Prostate gland (tissue), 2 donors: ENCODE measurements around the gene MXRA8. TPM values are rescaled to one million over a fixed set of nuclear protein-coding genes. Genes with fewer than 3 reads are reported as not detected.
"Not testable (repeated sequence)": the region's sequence is repeated elsewhere in the genome, so short reads cannot be mapped to it uniquely, and the experiment has no call there.

Experiments
- DNase-seq: peaks from one replicate; pipeline ENCODE4 v3.0.0-alpha.2; 2019; ENCODE audit warnings: low spot score
- H3K27ac ChIP-seq, 2 donors: fragments of 200-600 bp; sonication (generic); 2 replicates each; pipeline ENCODE4 v1.5.1; 2017 to 2019
- H3K27me3 ChIP-seq: fragments of 200-600 bp; sonication (generic); replicated peaks from 2 replicates; pipeline ENCODE4 v1.5.1; 2019; ENCODE audit not compliant: insufficient read depth
- H3K36me3 ChIP-seq, 2 donors: fragments of 200-600 bp; sonication (generic); 1 replicate in 1 of 2; 2 replicates in 1 of 2; pipeline versions ENCODE4 v1.5.1 to v1.8.1; 2017 to 2019
- H3K4me1 ChIP-seq: fragments of 200-600 bp; sonication (generic); replicated peaks from 2 replicates; pipeline ENCODE4 v1.5.1; 2019
- H3K4me3 ChIP-seq, 2 donors: fragments of 200-600 bp; sonication (generic); 2 replicates each; pipeline ENCODE4 v1.5.1; 2017 to 2019
- H3K9me3 ChIP-seq: fragments of 200-600 bp; sonication (generic); 2 replicates; pipeline ENCODE4 v1.5.1; 2017
- CTCF ChIP-seq, 4 experiments: fragments of 200-600 bp in 2 of 4; fragments of 450-650 bp in 2 of 4; sonication (generic) in 2 of 4; IDR thresholded peaks; 1 replicate in 3 of 4; 2 replicates in 1 of 4; pipeline ENCODE4 v1.5.1; 2016 to 2019; ENCODE audit warnings: antibody characterized with exemption in 4 of 4, mild to moderate bottlenecking in 2 of 4, moderate library complexity in 2 of 4
- POLR2A ChIP-seq: fragments of 450-650 bp; IDR thresholded peaks from one replicate; pipeline ENCODE4 v1.6.1; 2016; ENCODE audit warnings: antibody characterized with exemption, mild to moderate bottlenecking
- POLR2AphosphoS5 ChIP-seq: sonication (generic); formaldehyde crosslinking; IDR thresholded peaks from one replicate; pipeline ENCODE4 v1.6.1; 2017; ENCODE audit warnings: antibody characterized with exemption
- WGBS: methylation state at CpG from one replicate; pipeline ENCODE4 v1.1.5; 2018; 5-methylcytosine and 5-hydroxymethylcytosine counted together
- intact Hi-C: fragments of 100-400 bp; cut with DNase I; formaldehyde crosslinking; loops from one replicate; pipeline ENCODE4 v1.14.2; 2022
- total RNA-seq, 2 donors: library from RNA; depleted of rRNA; stranded (reverse); fragments of >200 nt; gene quantifications; one replicate each; pipeline ENCODE4 v1.1.0, GENCODE V29; 2016

MXRA8 gene
- total RNA-seq, 2 donors from 2014 or later: 39.0 to 152 TPM

- no peak for DNase-seq
These were observed 39.3 kb downstream of the MXRA8 start for GRCh38 chr1:1318777-1319645.

GRCh38 chr1:1318131-1318652 is 40.2 kb downstream of the MXRA8 start:
- H3K27ac ChIP-seq: peak overlapping the region; percentile 57 to 73
- TF ChIP-seq POLR2A: no peak
- TF ChIP-seq POLR2AphosphoS5: peak; percentile 93
- TF ChIP-seq CTCF (IDR thresholded peaks at IDR 0.05): no peak
- H3K27me3 ChIP-seq: no peaks in the 10 kb centered on the region
- no peak overlapping the region for H3K4me3 ChIP-seq
- peaks cover 12% of the 10 kb centered on the region for H3K4me1 ChIP-seq
- H3K9me3 ChIP-seq: no peaks in the 10 kb centered on the region
- H3K36me3 ChIP-seq: peaks cover 0 to 19% of the 10 kb centered on the region in 2 donors
- DNase-seq: peak; percentile 86
- intact Hi-C loops: no loop called here
- 30% methylated on average over 9 of the region's 9 CpGs for WGBS

More at GRCh38 chr1:1318777-1319645, 39.3 kb downstream of the MXRA8 start:
- Histone ChIP-seq H3K4me3 (no peak overlapping the region), H3K9me3 (no peaks in the 10 kb centered on the region), H3K4me1 (peaks cover 12% of the 10 kb centered on the region), H3K36me3 (peaks cover 0 to 11% of the 10 kb centered on the region in 2 donors), H3K27me3 (no peaks in the 10 kb centered on the region), H3K27ac (peak overlapping the region; percentile 26 to 73)
- 90% methylated on average over 36 of the region's 36 CpGs for WGBS
- TF ChIP-seq POLR2AphosphoS5 (no peak), CTCF (IDR thresholded peaks at IDR 0.05) (no peak), POLR2A (no peak)
- intact Hi-C loops: no loop called here

- TF ChIP-seq POLR2A: no peak
- no peak for TF ChIP-seq CTCF (IDR thresholded peaks at IDR 0.05)
- TF ChIP-seq POLR2AphosphoS5: no peak
- DNase-seq: no peak
- H3K36me3 ChIP-seq: peaks cover 0 to 27% of the 10 kb centered on the region in 2 donors
- H3K27me3 ChIP-seq: no peaks in the 10 kb centered on the region
- 87% methylated on average over 6 of the region's 6 CpGs for WGBS
- H3K4me1 ChIP-seq: peaks cover 12% of the 10 kb centered on the region
- H3K9me3 ChIP-seq: no peaks in the 10 kb centered on the region
- intact Hi-C loops: no loop called here
- H3K4me3 ChIP-seq: no peak overlapping the region
- peak overlapping the region; percentile 57 to 73 for H3K27ac ChIP-seq
These were observed 40.9 kb downstream of the MXRA8 start for GRCh38 chr1:1317420-1317819.

GRCh38 chr1:1316199-1316598 is 42.2 kb downstream of the MXRA8 start:
- H3K9me3 ChIP-seq, intact Hi-C loops, H3K27me3 ChIP-seq, DNase-seq, H3K4me3 ChIP-seq, H3K27ac ChIP-seq: not testable (repeated sequence)
- 86% methylated on average over 8 of the region's 8 CpGs for WGBS
- Histone ChIP-seq H3K36me3 (peaks cover 0 to 36% of the 10 kb centered on the region in 2 donors), H3K4me1 (peaks cover 12% of the 10 kb centered on the region)

- no peaks in the 10 kb centered on the region for H3K27me3 ChIP-seq
- no peak overlapping the region for H3K4me3 ChIP-seq
- H3K9me3 ChIP-seq: no peaks in the 10 kb centered on the region
- 52% methylated on average over 15 of the region's 26 CpGs for WGBS
- peaks cover 12% of the 10 kb centered on the region for H3K4me1 ChIP-seq
- intact Hi-C loops: no loop called here
- H3K27ac ChIP-seq: no peak overlapping the region
- peaks cover 0 to 39% of the 10 kb centered on the region in 2 donors for H3K36me3 ChIP-seq
- DNase-seq: no peak
- TF ChIP-seq CTCF (IDR thresholded peaks at IDR 0.05) (no peak), POLR2A (no peak), POLR2AphosphoS5 (no peak)
These were observed 42.9 kb downstream of the MXRA8 start for GRCh38 chr1:1315435-1315954.
